ENCODE data around the gene KHDC4. TPM values are rescaled to one million over a fixed set of nuclear protein-coding genes. Genes with fewer than 3 reads are reported as not detected.
"Not testable (repeated sequence)": the region's sequence is repeated elsewhere in the genome, so short reads cannot be mapped to it uniquely, and the experiment has no call there.

KHDC4 gene
- total RNA-seq, 1 experiment from 2014 or later, result 93.3 TPM

DNA sequence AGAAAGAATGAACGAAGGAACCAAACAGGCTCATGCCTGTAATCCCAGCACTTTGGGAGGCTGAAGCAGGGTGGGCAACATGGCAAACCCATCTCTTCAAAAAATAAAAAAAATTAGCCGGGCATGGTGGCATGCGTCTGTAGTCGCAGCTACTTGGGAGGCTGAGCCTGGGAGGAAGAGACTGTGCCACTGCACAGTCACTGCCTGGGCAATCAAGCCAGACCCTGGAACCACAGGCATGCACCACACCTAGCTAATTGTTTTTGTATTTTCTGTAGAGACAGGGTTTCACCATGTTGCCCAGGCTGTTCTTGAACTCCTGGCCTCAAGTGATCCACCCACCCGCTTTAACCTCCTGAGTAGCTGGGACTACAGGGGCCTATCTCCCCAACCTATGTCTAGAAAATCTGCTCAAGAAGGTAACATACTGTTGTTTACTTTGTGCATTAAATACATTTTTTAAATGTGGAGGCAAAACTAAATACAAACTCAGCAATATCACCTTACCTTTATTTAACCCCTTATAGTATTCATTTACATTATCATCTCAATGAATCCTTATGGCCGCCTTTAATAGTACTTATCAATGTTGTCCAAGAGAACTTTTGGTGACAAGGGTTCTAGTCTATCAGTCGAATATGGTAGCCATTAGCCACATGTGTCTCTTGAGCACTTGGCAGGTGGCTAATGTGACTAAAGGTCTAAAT, 2.7 kb downstream of the KHDC4 start:
- peak overlapping the region; percentile 67 for H3K4me3 ChIP-seq (ENCODE audit: low read depth, low read length, poor library complexity, severe bottlenecking)
- CTCF ChIA-PET, result no interaction called here
- DNase-seq (ENCODE audit: low spot score), result no peak
- POLR2A ChIA-PET (ENCODE audit: low non-redundant PET), result interaction anchor here (0.6 kb wide), 1 partner anchor 140 kb away, joined by 4 read pairs; no protein-coding TSS in a partner anchor
- H3K4me1 ChIP-seq (ENCODE audit: insufficient read depth, low read length, poor library complexity, severe bottlenecking), result peaks cover 32% of the 10 kb centered on the region
- peaks cover 71% of the 10 kb centered on the region for H3K36me3 ChIP-seq (ENCODE audit: insufficient read depth, low read length, poor library complexity, severe bottlenecking)
- TF ChIP-seq EZH2 (IDR thresholded peaks at IDR 0.05; ENCODE audit: borderline replicate concordance, low read depth, low read length, poor library complexity, severe bottlenecking), result no peak
- TF ChIP-seq, protein P1, sequence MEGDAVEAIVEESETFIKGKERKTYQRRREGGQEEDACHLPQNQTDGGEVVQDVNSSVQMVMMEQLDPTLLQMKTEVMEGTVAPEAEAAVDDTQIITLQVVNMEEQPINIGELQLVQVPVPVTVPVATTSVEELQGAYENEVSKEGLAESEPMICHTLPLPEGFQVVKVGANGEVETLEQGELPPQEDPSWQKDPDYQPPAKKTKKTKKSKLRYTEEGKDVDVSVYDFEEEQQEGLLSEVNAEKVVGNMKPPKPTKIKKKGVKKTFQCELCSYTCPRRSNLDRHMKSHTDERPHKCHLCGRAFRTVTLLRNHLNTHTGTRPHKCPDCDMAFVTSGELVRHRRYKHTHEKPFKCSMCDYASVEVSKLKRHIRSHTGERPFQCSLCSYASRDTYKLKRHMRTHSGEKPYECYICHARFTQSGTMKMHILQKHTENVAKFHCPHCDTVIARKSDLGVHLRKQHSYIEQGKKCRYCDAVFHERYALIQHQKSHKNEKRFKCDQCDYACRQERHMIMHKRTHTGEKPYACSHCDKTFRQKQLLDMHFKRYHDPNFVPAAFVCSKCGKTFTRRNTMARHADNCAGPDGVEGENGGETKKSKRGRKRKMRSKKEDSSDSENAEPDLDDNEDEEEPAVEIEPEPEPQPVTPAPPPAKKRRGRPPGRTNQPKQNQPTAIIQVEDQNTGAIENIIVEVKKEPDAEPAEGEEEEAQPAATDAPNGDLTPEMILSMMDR (conservative IDR thresholded peaks at IDR 0.05; ENCODE audit: low read depth, low read length), result no peak
- intact Hi-C loops (cut with micrococcal nuclease; ENCODE audit: unreplicated experiment), result no loop called here
- H3K9me3 ChIP-seq (ENCODE audit: low read depth, low read length, poor library complexity, severe bottlenecking), result no peaks in the 10 kb centered on the region
- no TSS peak for BruUV-seq (replicated peaks)
- no peaks in the 10 kb centered on the region for H3K27me3 ChIP-seq (replicated peaks; ENCODE audit: insufficient read depth, low read depth, low read length, poor library complexity)
- no peak overlapping the region for H3K27ac ChIP-seq (ENCODE audit: low read depth, low read length, poor library complexity, severe bottlenecking)

DNA sequence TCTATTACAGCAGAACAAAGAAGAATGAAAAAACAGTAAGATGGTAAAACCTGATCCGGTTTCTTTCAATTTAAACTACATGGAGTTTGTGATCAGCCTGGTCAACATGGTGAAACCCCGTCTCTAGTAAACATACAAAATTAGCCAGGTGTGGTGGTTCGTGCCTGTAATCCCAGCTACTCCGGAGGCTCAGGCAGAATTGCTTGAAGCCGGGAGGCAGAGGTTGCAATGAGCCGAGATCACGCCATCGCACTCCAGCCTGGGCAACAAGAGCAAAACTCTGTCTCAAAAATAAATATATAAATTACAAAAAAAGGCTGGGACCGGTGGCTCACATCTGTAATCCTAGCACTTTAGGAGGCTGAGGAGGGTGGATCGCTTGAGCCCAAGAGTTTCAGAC, 3.5 kb downstream of the KHDC4 start:
- H3K27ac ChIP-seq (ENCODE audit: low read depth, low read length, poor library complexity, severe bottlenecking); H3K27me3 ChIP-seq (replicated peaks; ENCODE audit: insufficient read depth, low read depth, low read length, poor library complexity); BruUV-seq (replicated peaks); intact Hi-C loops (cut with micrococcal nuclease; ENCODE audit: unreplicated experiment); CTCF ChIA-PET; H3K9me3 ChIP-seq (ENCODE audit: low read depth, low read length, poor library complexity, severe bottlenecking); POLR2A ChIA-PET (ENCODE audit: low non-redundant PET); DNase-seq (ENCODE audit: low spot score): not testable (repeated sequence)
- H3K36me3 ChIP-seq (ENCODE audit: insufficient read depth, low read length, poor library complexity, severe bottlenecking), result peaks cover 79% of the 10 kb centered on the region
- peak overlapping the region; percentile 67 for H3K4me3 ChIP-seq (ENCODE audit: low read depth, low read length, poor library complexity, severe bottlenecking)
- peaks cover 32% of the 10 kb centered on the region for H3K4me1 ChIP-seq (ENCODE audit: insufficient read depth, low read length, poor library complexity, severe bottlenecking)

DNA sequence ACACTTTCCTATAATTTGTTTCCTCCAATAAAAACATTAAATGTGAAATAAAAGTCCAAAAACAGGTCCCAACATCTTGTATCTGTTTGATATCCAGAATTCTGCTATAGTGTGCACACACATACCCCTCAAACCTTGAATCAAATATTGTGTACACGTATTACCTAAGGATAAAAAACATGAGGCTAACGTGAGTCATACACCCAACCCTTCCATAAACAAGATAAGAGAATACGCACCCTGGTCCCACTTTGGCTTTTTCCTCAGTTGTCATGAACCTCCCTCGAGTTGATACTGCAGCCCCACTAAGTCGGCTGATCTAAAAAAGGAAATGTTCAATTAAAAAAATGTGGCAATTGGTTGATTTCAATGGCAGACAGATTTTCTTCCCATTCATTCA, 5.2 kb downstream of the KHDC4 start:
- TF ChIP-seq, protein P1 (conservative IDR thresholded peaks at IDR 0.05; ENCODE audit: low read depth, low read length), result no peak
- no peak for TF ChIP-seq EZH2 (IDR thresholded peaks at IDR 0.05; ENCODE audit: borderline replicate concordance, low read depth, low read length, poor library complexity, severe bottlenecking)
- intact Hi-C loops (cut with micrococcal nuclease; ENCODE audit: unreplicated experiment), result loop anchor here (10.0 kb wide), 1 partner anchor 386 kb away; no protein-coding TSS in a partner anchor
- peaks cover 32% of the 10 kb centered on the region for H3K4me1 ChIP-seq (ENCODE audit: insufficient read depth, low read length, poor library complexity, severe bottlenecking)
- peaks cover 96% of the 10 kb centered on the region for H3K36me3 ChIP-seq (ENCODE audit: insufficient read depth, low read length, poor library complexity, severe bottlenecking)
- ChIA-PET POLR2A (ENCODE audit: low non-redundant PET) (no interaction called here), CTCF (no interaction called here)
- no TSS peak for BruUV-seq (replicated peaks)
- no peaks in the 10 kb centered on the region for H3K27me3 ChIP-seq (replicated peaks; ENCODE audit: insufficient read depth, low read depth, low read length, poor library complexity)
- no peak overlapping the region for H3K4me3 ChIP-seq (ENCODE audit: low read depth, low read length, poor library complexity, severe bottlenecking)
- no peak for DNase-seq (ENCODE audit: low spot score)
- H3K27ac ChIP-seq (ENCODE audit: low read depth, low read length, poor library complexity, severe bottlenecking), result no peak overlapping the region
- H3K9me3 ChIP-seq (ENCODE audit: low read depth, low read length, poor library complexity, severe bottlenecking), result no peaks in the 10 kb centered on the region

DNA sequence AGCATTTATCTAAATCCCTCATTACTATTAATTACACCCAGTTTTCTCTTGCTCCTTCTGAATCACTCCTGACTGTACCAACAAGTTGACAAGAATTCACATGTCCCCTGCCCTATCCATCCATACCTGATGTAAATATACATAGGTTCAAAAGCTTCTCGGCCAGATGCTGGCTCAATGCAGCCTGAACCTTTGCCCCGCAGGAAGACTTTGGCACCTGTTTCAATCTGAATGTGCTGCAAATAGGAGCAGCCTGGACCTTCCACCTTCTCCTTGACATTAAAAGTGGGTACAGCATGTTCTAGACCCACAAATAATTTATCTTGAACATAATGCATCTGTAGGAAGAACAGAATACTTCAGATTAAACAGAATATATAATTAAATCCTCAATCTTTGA, 8.7 kb downstream of the KHDC4 start:
- Histone ChIP-seq H3K36me3 (ENCODE audit: insufficient read depth, low read length, poor library complexity, severe bottlenecking) (peaks cover 98% of the 10 kb centered on the region), H3K27me3 (replicated peaks; ENCODE audit: insufficient read depth, low read depth, low read length, poor library complexity) (no peaks in the 10 kb centered on the region), H3K4me3 (ENCODE audit: low read depth, low read length, poor library complexity, severe bottlenecking) (no peak overlapping the region), H3K9me3 (ENCODE audit: low read depth, low read length, poor library complexity, severe bottlenecking) (no peaks in the 10 kb centered on the region), H3K27ac (ENCODE audit: low read depth, low read length, poor library complexity, severe bottlenecking) (no peak overlapping the region), H3K4me1 (ENCODE audit: insufficient read depth, low read length, poor library complexity, severe bottlenecking) (peaks cover 4% of the 10 kb centered on the region)
- no TSS peak for BruUV-seq (replicated peaks)
- DNase-seq (ENCODE audit: low spot score), result no peak
- TF ChIP-seq, protein P1 (conservative IDR thresholded peaks at IDR 0.05; ENCODE audit: low read depth, low read length), result no peak
- no peak for TF ChIP-seq EZH2 (IDR thresholded peaks at IDR 0.05; ENCODE audit: borderline replicate concordance, low read depth, low read length, poor library complexity, severe bottlenecking)
- ChIA-PET POLR2A (ENCODE audit: low non-redundant PET) (no interaction called here), CTCF (no interaction called here)
- intact Hi-C loops (cut with micrococcal nuclease; ENCODE audit: unreplicated experiment), result loop anchor here (10.0 kb wide), 1 partner anchor 389 kb away; no protein-coding TSS in a partner anchor
